GM23338 (cell line): Measurements from ENCODE around the gene LRIG1. TPM values are rescaled to one million over a fixed set of nuclear protein-coding genes. Genes with fewer than 3 reads are reported as not detected.

Experiments used
- ATAC-seq: fragments of 200-7000 bp; cut with Tn5 transposase; 3 replicates; pipeline ENCODE4 v1.9.1; 2020
- DNase-seq: peaks from one replicate; pipeline ENCODE4 v3.0.0-alpha.2; 2015; ENCODE audit warnings: low spot score
- H2AFZ ChIP-seq: fragments of 200-600 bp; sonication (generic); 2 replicates; pipeline ENCODE4 v1.8.0; 2016; ENCODE audit warnings: antibody characterized with exemption, mild to moderate bottlenecking, moderate library complexity
- H3F3A ChIP-seq: fragments of 200-600 bp; sonication (generic); replicated peaks from 2 replicates; pipeline ENCODE4 v1.8.0; 2017; ENCODE audit warnings: antibody characterized with exemption, mixed run types, low read depth
- H3K27ac ChIP-seq: fragments of 200-600 bp; sonication (generic); 2 replicates; pipeline ENCODE4 v1.6.1; 2016; ENCODE audit warnings: low read depth
- H3K27me3 ChIP-seq: fragments of 200-600 bp; sonication (generic); 2 replicates; pipeline ENCODE4 v1.8.0; 2016; ENCODE audit warnings: mild to moderate bottlenecking, mixed run types, moderate library complexity; ENCODE audit not compliant: insufficient read depth
- H3K36me3 ChIP-seq: fragments of 200-600 bp; sonication (generic); 2 replicates; pipeline ENCODE4 v1.8.0; 2016; ENCODE audit warnings: mild to moderate bottlenecking; ENCODE audit not compliant: insufficient read depth
- H3K4me1 ChIP-seq: fragments of 200-600 bp; sonication (generic); 2 replicates; pipeline ENCODE4 v1.8.0; 2016; ENCODE audit warnings: mild to moderate bottlenecking, moderate library complexity; ENCODE audit not compliant: insufficient read depth
- H3K4me2 ChIP-seq: fragments of 200-600 bp; sonication (generic); 2 replicates; pipeline ENCODE4 v1.7.1; 2017; ENCODE audit warnings: mixed run types
- H3K4me3 ChIP-seq: fragments of 200-600 bp; sonication (generic); 2 replicates; pipeline ENCODE4 v1.6.1; 2016; ENCODE audit warnings: mixed run types
- H3K79me2 ChIP-seq: fragments of 200-600 bp; sonication (generic); replicated peaks from 2 replicates; pipeline ENCODE4 v1.8.0; 2017; ENCODE audit warnings: mild to moderate bottlenecking; ENCODE audit not compliant: insufficient read depth
- H3K9me2 ChIP-seq: fragments of 200-600 bp; sonication (generic); 2 replicates; pipeline ENCODE4 v1.8.0; 2017; ENCODE audit not compliant: insufficient read depth
- H4K20me1 ChIP-seq: fragments of 200-600 bp; sonication (generic); replicated peaks from 2 replicates; pipeline ENCODE4 v1.8.0; 2017; ENCODE audit warnings: mild to moderate bottlenecking; ENCODE audit not compliant: insufficient read depth
- H3K27ac Mint-ChIP-seq: 2 replicates; pipeline ENCODE4 v1.8.0; 2020; ENCODE audit warnings: inconsistent platforms, mild to moderate bottlenecking, moderate library complexity, mixed read lengths
- H3K27me3 Mint-ChIP-seq: 3 replicates; pipeline ENCODE4 v1.8.0; 2022; ENCODE audit warnings: low read depth, mild to moderate bottlenecking, moderate library complexity, mixed read lengths, inconsistent platforms; ENCODE audit not compliant: insufficient read depth, poor library complexity
- H3K36me3 Mint-ChIP-seq: 3 replicates; pipeline ENCODE4 v1.8.0; 2021; ENCODE audit warnings: low read depth, mild to moderate bottlenecking, inconsistent platforms, moderate library complexity, mixed read lengths
- H3K4me1 Mint-ChIP-seq: 3 replicates; pipeline ENCODE4 v1.8.0; 2020; ENCODE audit warnings: mild to moderate bottlenecking, inconsistent platforms, mixed read lengths
- H3K4me3 Mint-ChIP-seq: 3 replicates; pipeline ENCODE4 v1.8.0; 2021; ENCODE audit warnings: moderate library complexity, mild to moderate bottlenecking, inconsistent platforms, mixed read lengths
- H3K9me3 Mint-ChIP-seq: 3 replicates; pipeline ENCODE4 v1.8.0; 2020; ENCODE audit warnings: moderate library complexity, mild to moderate bottlenecking, inconsistent platforms, mixed read lengths
- CREB1 ChIP-seq: fragments of 250-450 bp; sonication (Bioruptor Pico); IDR thresholded peaks from 2 replicates; pipeline ENCODE4 v1.5.0; 2020; ENCODE audit warnings: low read depth, mild to moderate bottlenecking, moderate library complexity
- EZH2 ChIP-seq: fragments of 200-600 bp; sonication (generic); IDR thresholded peaks from one replicate; pipeline ENCODE4 v1.8.0; 2017; ENCODE audit warnings: antibody characterized with exemption, mild to moderate bottlenecking, low read depth; ENCODE audit not compliant: unreplicated experiment
- EZH2phosphoT487 ChIP-seq: fragments of 200-600 bp; sonication (generic); IDR thresholded peaks from one replicate; pipeline ENCODE4 v1.8.1; 2018; ENCODE audit warnings: antibody characterized with exemption; ENCODE audit not compliant: unreplicated experiment
- JUNB ChIP-seq: IDR thresholded peaks from one replicate; pipeline ENCODE4 v1.6.1; 2016; ENCODE audit warnings: antibody characterized with exemption; ENCODE audit not compliant: unreplicated experiment
- POLR2AphosphoS5 ChIP-seq: IDR thresholded peaks from 2 replicates; pipeline ENCODE4 v1.6.1; 2016; ENCODE audit warnings: antibody characterized with exemption, low read depth
- STAT1 ChIP-seq: IDR thresholded peaks from one replicate; pipeline ENCODE4 v1.6.1; 2016; ENCODE audit warnings: antibody characterized with exemption; ENCODE audit not compliant: unreplicated experiment
- ZNF114 ChIP-seq: fragments of 250-450 bp; sonication (Bioruptor Pico); IDR thresholded peaks from 2 replicates; pipeline ENCODE4 v1.5.0; 2020; ENCODE audit warnings: mild to moderate bottlenecking, moderate library complexity
- ZNF331 ChIP-seq: fragments of 250-450 bp; sonication (Bioruptor Pico); IDR thresholded peaks from 2 replicates; pipeline ENCODE4 v1.5.0; 2020; ENCODE audit warnings: low read depth, mild to moderate bottlenecking, moderate library complexity
- polyA plus RNA-seq: library from polyadenylated mRNA; unstranded; fragments of >200 nt; fragmentation: Nextera tagmentation; extraction: Ambion mirVana; gene quantifications from 2 replicates; pipeline ENCODE4 v1.2.1, GENCODE V29; 2016
- total RNA-seq: library from RNA; depleted of rRNA; stranded (reverse); fragments of >200 nt; shearing (Covaris generic); gene quantifications from 2 replicates; pipeline ENCODE4 v1.2.3, GENCODE V29; 2014
- TF ChIP-seq, protein P1 (sequence below): IDR thresholded peaks from one replicate; pipeline ENCODE4 v1.6.1; 2018; ENCODE audit warnings: antibody characterized with exemption; ENCODE audit not compliant: unreplicated experiment
- TF ChIP-seq, protein P2 (sequence below), 2 experiments: fragments of 200-600 bp in 1 of 2; sonication (generic) in 1 of 2; conservative IDR thresholded peaks; 2 replicates each; pipeline versions ENCODE4 v1.5.1 to v1.6.1; 2016 to 2017; ENCODE audit warnings: antibody characterized with exemption in 2 of 2, low read depth in 2 of 2, mild to moderate bottlenecking in 2 of 2, moderate library complexity in 1 of 2
- TF ChIP-seq, protein P3 (sequence below): fragments of 250-450 bp; sonication (Bioruptor Pico); IDR thresholded peaks from 2 replicates; pipeline ENCODE4 v1.5.0; 2020; ENCODE audit warnings: mild to moderate bottlenecking, moderate library complexity

LRIG1 gene
- total and polyA plus RNA-seq, 2 experiments from 2014 or later, result 40.0 to 134 TPM

DNA sequence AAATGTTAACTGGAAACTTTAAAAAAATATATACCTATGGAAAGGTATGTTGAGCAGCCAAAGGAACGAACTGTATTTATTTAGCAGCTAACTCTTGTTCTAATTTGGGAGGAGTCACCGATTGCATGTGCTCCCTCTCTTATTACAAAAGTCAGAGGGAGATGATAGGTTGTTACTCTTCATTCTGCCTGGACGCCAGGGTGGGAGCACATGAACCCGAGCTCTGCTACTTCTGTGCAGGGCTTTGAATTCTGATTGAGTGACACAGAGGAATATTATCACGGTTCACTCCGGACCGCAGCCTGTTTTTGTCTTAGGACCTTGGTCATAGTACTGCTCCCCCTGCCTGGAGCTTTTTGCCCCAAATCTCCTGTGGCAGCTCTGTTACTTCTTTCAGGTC is 36.9 kb upstream of the LRIG1 start:
- H3K36me3 ChIP-seq, result no peaks in the 10 kb centered on the region
- H3K4me2 ChIP-seq, result no peak overlapping the region
- H3K79me2 ChIP-seq, result no peaks in the 10 kb centered on the region
- no peak overlapping the region for H3K27ac ChIP-seq
- ATAC-seq, result peak; percentile 45; the same call in 2 of the 3 replicates
- H4K20me1 ChIP-seq, result no peaks in the 10 kb centered on the region
- H3K9me2 ChIP-seq, result no peaks in the 10 kb centered on the region
- Mint-ChIP-seq H3K27ac (no peak overlapping the region), H3K27me3 (peaks cover 5% of the 10 kb centered on the region), H3K36me3 (no peaks in the 10 kb centered on the region), H3K9me3 (no peaks in the 10 kb centered on the region), H3K4me3 (no peak overlapping the region), H3K4me1 (peaks cover 27% of the 10 kb centered on the region)
- no peak overlapping the region for H3K4me3 ChIP-seq
- no peak for TF ChIP-seq POLR2AphosphoS5
- no peak for TF ChIP-seq STAT1
- TF ChIP-seq CREB1 (CRISPR knock-in tag), result no peak
- TF ChIP-seq JUNB, result no peak
- no peak for TF ChIP-seq EZH2phosphoT487
- TF ChIP-seq EZH2, result no peak
- TF ChIP-seq ZNF331 (CRISPR knock-in tag), result no peak
- TF ChIP-seq ZNF114 (CRISPR knock-in tag), result no peak
- no peak for DNase-seq
- peaks cover 6% of the 10 kb centered on the region; the same call in 1 of the 2 replicates for H3K27me3 ChIP-seq
- H3K4me1 ChIP-seq, result peaks cover 23% of the 10 kb centered on the region
- H2AFZ ChIP-seq, result peak overlapping the region; percentile 34; the same call in 1 of the 2 replicates
- H3F3A ChIP-seq, result no peaks in the 10 kb centered on the region; the same call in 1 of the 2 replicates

DNA sequence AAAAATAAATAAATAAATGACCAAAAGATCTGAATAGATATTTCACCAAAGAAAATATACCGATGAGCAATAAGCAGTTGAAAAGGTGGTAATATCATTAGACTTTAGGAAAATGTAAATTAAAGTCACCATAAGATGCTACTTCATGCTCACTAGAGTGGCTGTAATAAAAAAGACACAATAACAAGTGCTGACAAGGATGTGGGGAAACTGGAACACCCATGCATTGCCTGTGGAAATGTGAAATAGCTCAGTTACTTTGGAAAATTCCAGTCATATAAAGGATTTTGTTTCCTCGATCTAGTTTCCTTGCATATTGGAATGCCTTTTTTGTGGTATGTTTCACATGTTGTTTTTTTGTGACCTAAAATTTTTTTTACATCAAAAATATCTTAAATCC is 36.0 kb upstream of the LRIG1 start:
- Mint-ChIP-seq H3K4me3 (no peak overlapping the region), H3K27ac (no peak overlapping the region)
- H3K9me2 ChIP-seq, result no peaks in the 10 kb centered on the region

More for the DNA sequence above, 36.0 kb upstream of the LRIG1 start:
- Histone ChIP-seq H3F3A (no peaks in the 10 kb centered on the region; the same call in 1 of the 2 replicates), H3K4me3 (no peak overlapping the region), H3K4me2 (no peak overlapping the region), H3K27me3 (peaks cover 6% of the 10 kb centered on the region; the same call in 1 of the 2 replicates), H2AFZ (no peak overlapping the region), H3K4me1 (peaks cover 25% of the 10 kb centered on the region), H3K27ac (no peak overlapping the region), H4K20me1 (no peaks in the 10 kb centered on the region), H3K79me2 (no peaks in the 10 kb centered on the region), H3K36me3 (no peaks in the 10 kb centered on the region)
- ATAC-seq (no peak), DNase-seq (no peak)
- TF ChIP-seq, protein P1, sequence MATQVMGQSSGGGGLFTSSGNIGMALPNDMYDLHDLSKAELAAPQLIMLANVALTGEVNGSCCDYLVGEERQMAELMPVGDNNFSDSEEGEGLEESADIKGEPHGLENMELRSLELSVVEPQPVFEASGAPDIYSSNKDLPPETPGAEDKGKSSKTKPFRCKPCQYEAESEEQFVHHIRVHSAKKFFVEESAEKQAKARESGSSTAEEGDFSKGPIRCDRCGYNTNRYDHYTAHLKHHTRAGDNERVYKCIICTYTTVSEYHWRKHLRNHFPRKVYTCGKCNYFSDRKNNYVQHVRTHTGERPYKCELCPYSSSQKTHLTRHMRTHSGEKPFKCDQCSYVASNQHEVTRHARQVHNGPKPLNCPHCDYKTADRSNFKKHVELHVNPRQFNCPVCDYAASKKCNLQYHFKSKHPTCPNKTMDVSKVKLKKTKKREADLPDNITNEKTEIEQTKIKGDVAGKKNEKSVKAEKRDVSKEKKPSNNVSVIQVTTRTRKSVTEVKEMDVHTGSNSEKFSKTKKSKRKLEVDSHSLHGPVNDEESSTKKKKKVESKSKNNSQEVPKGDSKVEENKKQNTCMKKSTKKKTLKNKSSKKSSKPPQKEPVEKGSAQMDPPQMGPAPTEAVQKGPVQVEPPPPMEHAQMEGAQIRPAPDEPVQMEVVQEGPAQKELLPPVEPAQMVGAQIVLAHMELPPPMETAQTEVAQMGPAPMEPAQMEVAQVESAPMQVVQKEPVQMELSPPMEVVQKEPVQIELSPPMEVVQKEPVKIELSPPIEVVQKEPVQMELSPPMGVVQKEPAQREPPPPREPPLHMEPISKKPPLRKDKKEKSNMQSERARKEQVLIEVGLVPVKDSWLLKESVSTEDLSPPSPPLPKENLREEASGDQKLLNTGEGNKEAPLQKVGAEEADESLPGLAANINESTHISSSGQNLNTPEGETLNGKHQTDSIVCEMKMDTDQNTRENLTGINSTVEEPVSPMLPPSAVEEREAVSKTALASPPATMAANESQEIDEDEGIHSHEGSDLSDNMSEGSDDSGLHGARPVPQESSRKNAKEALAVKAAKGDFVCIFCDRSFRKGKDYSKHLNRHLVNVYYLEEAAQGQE, result no peak
- TF ChIP-seq, protein P2, sequence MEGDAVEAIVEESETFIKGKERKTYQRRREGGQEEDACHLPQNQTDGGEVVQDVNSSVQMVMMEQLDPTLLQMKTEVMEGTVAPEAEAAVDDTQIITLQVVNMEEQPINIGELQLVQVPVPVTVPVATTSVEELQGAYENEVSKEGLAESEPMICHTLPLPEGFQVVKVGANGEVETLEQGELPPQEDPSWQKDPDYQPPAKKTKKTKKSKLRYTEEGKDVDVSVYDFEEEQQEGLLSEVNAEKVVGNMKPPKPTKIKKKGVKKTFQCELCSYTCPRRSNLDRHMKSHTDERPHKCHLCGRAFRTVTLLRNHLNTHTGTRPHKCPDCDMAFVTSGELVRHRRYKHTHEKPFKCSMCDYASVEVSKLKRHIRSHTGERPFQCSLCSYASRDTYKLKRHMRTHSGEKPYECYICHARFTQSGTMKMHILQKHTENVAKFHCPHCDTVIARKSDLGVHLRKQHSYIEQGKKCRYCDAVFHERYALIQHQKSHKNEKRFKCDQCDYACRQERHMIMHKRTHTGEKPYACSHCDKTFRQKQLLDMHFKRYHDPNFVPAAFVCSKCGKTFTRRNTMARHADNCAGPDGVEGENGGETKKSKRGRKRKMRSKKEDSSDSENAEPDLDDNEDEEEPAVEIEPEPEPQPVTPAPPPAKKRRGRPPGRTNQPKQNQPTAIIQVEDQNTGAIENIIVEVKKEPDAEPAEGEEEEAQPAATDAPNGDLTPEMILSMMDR (conservative IDR thresholded peaks at IDR 0.05; ENCODE audit: low read depth in 2 of 2), result no peak
- TF ChIP-seq, protein P3, sequence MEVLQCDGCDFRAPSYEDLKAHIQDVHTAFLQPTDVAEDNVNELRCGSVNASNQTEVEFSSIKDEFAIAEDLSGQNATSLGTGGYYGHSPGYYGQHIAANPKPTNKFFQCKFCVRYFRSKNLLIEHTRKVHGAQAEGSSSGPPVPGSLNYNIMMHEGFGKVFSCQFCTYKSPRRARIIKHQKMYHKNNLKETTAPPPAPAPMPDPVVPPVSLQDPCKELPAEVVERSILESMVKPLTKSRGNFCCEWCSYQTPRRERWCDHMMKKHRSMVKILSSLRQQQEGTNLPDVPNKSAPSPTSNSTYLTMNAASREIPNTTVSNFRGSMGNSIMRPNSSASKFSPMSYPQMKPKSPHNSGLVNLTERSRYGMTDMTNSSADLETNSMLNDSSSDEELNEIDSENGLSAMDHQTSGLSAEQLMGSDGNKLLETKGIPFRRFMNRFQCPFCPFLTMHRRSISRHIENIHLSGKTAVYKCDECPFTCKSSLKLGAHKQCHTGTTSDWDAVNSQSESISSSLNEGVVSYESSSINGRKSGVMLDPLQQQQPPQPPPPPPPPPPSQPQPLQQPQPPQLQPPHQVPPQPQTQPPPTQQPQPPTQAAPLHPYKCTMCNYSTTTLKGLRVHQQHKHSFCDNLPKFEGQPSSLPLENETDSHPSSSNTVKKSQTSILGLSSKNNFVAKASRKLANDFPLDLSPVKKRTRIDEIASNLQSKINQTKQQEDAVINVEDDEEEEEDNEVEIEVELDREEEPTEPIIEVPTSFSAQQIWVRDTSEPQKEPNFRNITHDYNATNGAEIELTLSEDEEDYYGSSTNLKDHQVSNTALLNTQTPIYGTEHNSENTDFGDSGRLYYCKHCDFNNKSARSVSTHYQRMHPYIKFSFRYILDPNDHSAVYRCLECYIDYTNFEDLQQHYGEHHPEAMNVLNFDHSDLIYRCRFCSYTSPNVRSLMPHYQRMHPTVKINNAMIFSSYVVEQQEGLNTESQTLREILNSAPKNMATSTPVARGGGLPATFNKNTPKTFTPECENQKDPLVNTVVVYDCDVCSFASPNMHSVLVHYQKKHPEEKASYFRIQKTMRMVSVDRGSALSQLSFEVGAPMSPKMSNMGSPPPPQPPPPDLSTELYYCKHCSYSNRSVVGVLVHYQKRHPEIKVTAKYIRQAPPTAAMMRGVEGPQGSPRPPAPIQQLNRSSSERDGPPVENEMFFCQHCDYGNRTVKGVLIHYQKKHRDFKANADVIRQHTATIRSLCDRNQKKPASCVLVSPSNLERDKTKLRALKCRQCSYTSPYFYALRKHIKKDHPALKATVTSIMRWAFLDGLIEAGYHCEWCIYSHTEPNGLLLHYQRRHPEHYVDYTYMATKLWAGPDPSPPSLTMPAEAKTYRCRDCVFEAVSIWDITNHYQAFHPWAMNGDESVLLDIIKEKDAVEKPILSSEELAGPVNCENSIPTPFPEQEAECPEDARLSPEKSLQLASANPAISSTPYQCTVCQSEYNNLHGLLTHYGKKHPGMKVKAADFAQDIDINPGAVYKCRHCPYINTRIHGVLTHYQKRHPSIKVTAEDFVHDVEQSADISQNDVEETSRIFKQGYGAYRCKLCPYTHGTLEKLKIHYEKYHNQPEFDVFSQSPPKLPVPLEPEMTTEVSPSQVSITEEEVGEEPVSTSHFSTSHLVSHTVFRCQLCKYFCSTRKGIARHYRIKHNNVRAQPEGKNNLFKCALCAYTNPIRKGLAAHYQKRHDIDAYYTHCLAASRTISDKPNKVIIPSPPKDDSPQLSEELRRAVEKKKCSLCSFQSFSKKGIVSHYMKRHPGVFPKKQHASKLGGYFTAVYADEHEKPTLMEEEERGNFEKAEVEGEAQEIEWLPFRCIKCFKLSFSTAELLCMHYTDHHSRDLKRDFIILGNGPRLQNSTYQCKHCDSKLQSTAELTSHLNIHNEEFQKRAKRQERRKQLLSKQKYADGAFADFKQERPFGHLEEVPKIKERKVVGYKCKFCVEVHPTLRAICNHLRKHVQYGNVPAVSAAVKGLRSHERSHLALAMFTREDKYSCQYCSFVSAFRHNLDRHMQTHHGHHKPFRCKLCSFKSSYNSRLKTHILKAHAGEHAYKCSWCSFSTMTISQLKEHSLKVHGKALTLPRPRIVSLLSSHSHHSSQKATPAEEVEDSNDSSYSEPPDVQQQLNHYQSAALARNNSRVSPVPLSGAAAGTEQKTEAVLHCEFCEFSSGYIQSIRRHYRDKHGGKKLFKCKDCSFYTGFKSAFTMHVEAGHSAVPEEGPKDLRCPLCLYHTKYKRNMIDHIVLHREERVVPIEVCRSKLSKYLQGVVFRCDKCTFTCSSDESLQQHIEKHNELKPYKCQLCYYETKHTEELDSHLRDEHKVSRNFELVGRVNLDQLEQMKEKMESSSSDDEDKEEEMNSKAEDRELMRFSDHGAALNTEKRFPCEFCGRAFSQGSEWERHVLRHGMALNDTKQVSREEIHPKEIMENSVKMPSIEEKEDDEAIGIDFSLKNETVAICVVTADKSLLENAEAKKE (CRISPR knock-in tag), result no peak
- no peak for TF ChIP-seq CREB1 (CRISPR knock-in tag)
- Mint-ChIP-seq H3K36me3 (no peaks in the 10 kb centered on the region), H3K27me3 (peaks cover 5% of the 10 kb centered on the region), H3K9me3 (no peaks in the 10 kb centered on the region), H3K4me1 (peaks cover 35% of the 10 kb centered on the region)
